Neuronal stem cell (in vitro differentiated cells): ENCODE data around the gene MBIP.

Source experiments
- DNase-seq: peaks from one replicate; pipeline ENCODE4 v3.0.0-alpha.2; 2013; ENCODE audit warnings: low spot score
- H2AFZ ChIP-seq: one replicate; pipeline ENCODE4 v1.6.1; 2013; ENCODE audit warnings: mild to moderate bottlenecking, low read length, inconsistent platforms
- H2AK5ac ChIP-seq: 2 replicates; pipeline ENCODE4 v1.6.1; 2013; ENCODE audit warnings: low read depth, mild to moderate bottlenecking, inconsistent platforms, low read length, moderate library complexity, mixed read lengths
- H2BK120ac ChIP-seq: 2 replicates; pipeline ENCODE4 v1.6.1; 2013; ENCODE audit warnings: low read depth, mild to moderate bottlenecking, inconsistent platforms, low read length, moderate library complexity, mixed read lengths
- H2BK12ac ChIP-seq: one replicate; pipeline ENCODE4 v1.6.1; 2013; ENCODE audit warnings: low read length, inconsistent platforms
- H2BK15ac ChIP-seq: 2 replicates; pipeline ENCODE4 v1.6.1; 2013; ENCODE audit warnings: mild to moderate bottlenecking, low read length, inconsistent platforms, mixed read lengths
- H2BK5ac ChIP-seq: one replicate; pipeline ENCODE4 v1.6.1; 2013; ENCODE audit warnings: inconsistent platforms, mild to moderate bottlenecking, low read length, moderate library complexity
- H3K14ac ChIP-seq: one replicate; pipeline ENCODE4 v1.6.1; 2013; ENCODE audit warnings: low read length, inconsistent platforms
- H3K18ac ChIP-seq: 2 replicates; pipeline ENCODE4 v1.6.1; 2013; ENCODE audit warnings: low read length, inconsistent platforms
- H3K23ac ChIP-seq: 2 replicates; pipeline ENCODE4 v1.6.1; 2013; ENCODE audit warnings: low read depth, mild to moderate bottlenecking, mixed read lengths, low read length, inconsistent platforms; ENCODE audit not compliant: poor library complexity
- H3K27ac ChIP-seq: replicated peaks from 3 replicates; pipeline ENCODE4 v1.5.1; 2013; ENCODE audit warnings: low read length, inconsistent platforms
- H3K27me3 ChIP-seq, 3 experiments: 2 replicates each; pipeline ENCODE4 v1.6.1; 2013; ENCODE audit warnings: low read length in 3 of 3, mild to moderate bottlenecking in 2 of 3, inconsistent platforms in 1 of 3, low read depth in 1 of 3, mixed read lengths in 1 of 3, moderate library complexity in 1 of 3; ENCODE audit not compliant: control insufficient read depth in 3 of 3, insufficient read depth in 3 of 3
- H3K36me3 ChIP-seq, 2 donors: replicated peaks in 1 of 2; 2 replicates each; pipeline ENCODE4 v1.6.1; 2013; ENCODE audit warnings: low read length in 2 of 2; ENCODE audit not compliant: control insufficient read depth in 2 of 2, insufficient read depth in 2 of 2
- H3K4ac ChIP-seq: 2 replicates; pipeline ENCODE4 v1.6.1; 2013; ENCODE audit warnings: inconsistent platforms, mild to moderate bottlenecking, low read length, moderate library complexity
- H3K4me1 ChIP-seq, 2 donors: 1 replicate in 1 of 2; 2 replicates in 1 of 2; pipeline ENCODE4 v1.6.1; 2013; ENCODE audit warnings: low read length in 2 of 2, low read depth in 1 of 2; ENCODE audit not compliant: control insufficient read depth in 2 of 2, insufficient read depth in 1 of 2
- H3K4me2 ChIP-seq: one replicate; pipeline ENCODE4 v1.6.1; 2013; ENCODE audit warnings: mild to moderate bottlenecking, low read length, inconsistent platforms; ENCODE audit not compliant: insufficient read depth, poor library complexity, severe bottlenecking
- H3K4me3 ChIP-seq, 2 donors: 2 replicates each; pipeline ENCODE4 v1.5.1; 2013; ENCODE audit warnings: low read length in 2 of 2, mild to moderate bottlenecking in 2 of 2, inconsistent platforms in 1 of 2, moderate library complexity in 1 of 2
- H3K79me1 ChIP-seq: one replicate; pipeline ENCODE4 v1.6.1; 2013; ENCODE audit warnings: low read depth, mild to moderate bottlenecking, inconsistent platforms, low read length, moderate library complexity
- H3K9ac ChIP-seq: one replicate; pipeline ENCODE4 v1.6.1; 2013; ENCODE audit warnings: mild to moderate bottlenecking, low read depth, low read length, inconsistent platforms; ENCODE audit not compliant: poor library complexity
- H3K9me3 ChIP-seq, 2 donors: replicated peaks in 1 of 2; 2 replicates each; pipeline versions ENCODE3 to v1.6.1; 2013; ENCODE audit warnings: low read length in 2 of 2, mild to moderate bottlenecking in 2 of 2, inconsistent platforms in 1 of 2, low read depth in 1 of 2, mixed read lengths in 1 of 2, moderate library complexity in 1 of 2; ENCODE audit not compliant: control insufficient read depth in 2 of 2, insufficient read depth in 1 of 2
- H4K8ac ChIP-seq: one replicate; pipeline ENCODE4 v1.6.1; 2013; ENCODE audit warnings: low read depth, mild to moderate bottlenecking, inconsistent platforms, low read length, moderate library complexity
- H4K91ac ChIP-seq: one replicate; pipeline ENCODE4 v1.6.1; 2013; ENCODE audit warnings: low read length, low read depth, mild to moderate bottlenecking, inconsistent platforms; ENCODE audit not compliant: poor library complexity
- WGBS, 2 donors: extraction: QIAGEN DNeasy Blood & Tissue Kit; methylation state at CpG; one replicate each; pipeline ENCODE4 v1.1.7; 2013; ENCODE audit warnings: missing lambda C conversion rate in 2 of 2, mixed read lengths in 1 of 2; ENCODE audit not compliant: insufficient read length in 2 of 2, insufficient replicate concordance in 1 of 2; ENCODE audit errors: extremely low coverage in 2 of 2; 5-methylcytosine and 5-hydroxymethylcytosine counted together

The MBIP gene

DNA sequence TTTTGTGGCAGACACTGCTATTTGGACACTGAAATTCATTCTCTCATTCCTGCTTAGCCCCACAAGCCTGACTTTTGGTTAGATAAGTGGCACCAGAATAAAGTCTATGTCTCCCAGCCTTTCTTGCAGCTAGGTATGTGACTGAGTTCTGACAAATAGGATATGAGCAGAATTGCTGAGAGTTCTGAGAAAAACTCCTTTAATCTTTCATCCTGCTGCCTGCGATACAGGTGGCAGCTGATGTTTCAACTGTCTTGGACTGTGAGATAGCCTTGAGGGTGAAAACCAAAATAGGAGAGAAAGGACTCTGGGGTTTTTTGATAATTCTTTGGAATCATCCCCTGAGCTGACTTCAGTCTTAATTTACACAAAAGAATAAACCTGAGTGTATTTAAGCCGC is 55.8 kb downstream of the MBIP start:
- Histone ChIP-seq H2BK120ac (no peak overlapping the region), H3K4me3 (no peak overlapping the region), H3K18ac (no peak overlapping the region), H2AK5ac (no peak overlapping the region), H3K4me1 (peaks cover 6 to 11% of the 10 kb centered on the region in 2 donors), H3K36me3 (no peaks in the 10 kb centered on the region), H3K4ac (no peak overlapping the region), H3K79me1 (no peaks in the 10 kb centered on the region), H2BK12ac (no peak overlapping the region), H2AFZ (no peak overlapping the region), H2BK5ac (no peak overlapping the region), H3K27me3 (peaks cover 0 to 94% (median 0%) of the 10 kb centered on the region in 3 experiments), H3K14ac (no peak overlapping the region), H3K4me2 (no peak overlapping the region), H3K9me3 (no peaks in the 10 kb centered on the region), H3K9ac (no peak overlapping the region), H4K8ac (no peak overlapping the region), H3K23ac (no peak overlapping the region), H3K27ac (no peak overlapping the region), H2BK15ac (no peak overlapping the region), H4K91ac (no peak overlapping the region)
- WGBS, 2 donors: no CpG with 5 or more reads among the region's 2 CpGs
- DNase-seq: no peak

DNA sequence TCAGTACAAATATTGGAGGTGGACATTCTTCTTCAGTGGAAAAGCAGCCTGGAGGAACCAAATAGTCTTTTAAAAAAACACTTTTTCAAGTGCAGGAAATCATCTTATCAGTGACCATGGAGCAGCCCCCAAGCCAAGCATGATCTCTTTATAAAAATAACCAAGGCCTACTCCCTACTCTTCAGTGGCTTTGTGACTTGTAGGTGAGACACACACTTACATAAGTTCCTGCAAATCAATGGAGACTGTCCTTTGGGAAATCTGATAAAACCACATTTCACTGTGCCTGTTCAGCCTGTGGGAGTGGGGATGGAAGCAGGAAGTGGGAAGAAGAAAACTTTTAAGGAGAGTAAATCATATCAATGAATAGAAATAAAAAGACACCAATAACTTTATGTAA is 56.3 kb downstream of the MBIP start:
- Histone ChIP-seq H3K4me3 (no peak overlapping the region), H3K14ac (no peak overlapping the region), H2AK5ac (no peak overlapping the region), H3K4ac (no peak overlapping the region), H3K18ac (no peak overlapping the region), H3K27me3 (peaks cover 0 to 94% (median 0%) of the 10 kb centered on the region in 3 experiments), H3K27ac (no peak overlapping the region), H2BK120ac (no peak overlapping the region), H2BK5ac (no peak overlapping the region), H3K4me2 (no peak overlapping the region), H3K79me1 (no peaks in the 10 kb centered on the region), H3K9ac (no peak overlapping the region), H3K9me3 (no peaks in the 10 kb centered on the region), H4K91ac (no peak overlapping the region), H3K23ac (no peak overlapping the region), H2AFZ (no peak overlapping the region), H3K36me3 (no peaks in the 10 kb centered on the region), H3K4me1 (peaks cover 4 to 9% of the 10 kb centered on the region in 2 donors), H2BK15ac (no peak overlapping the region), H4K8ac (no peak overlapping the region), H2BK12ac (no peak overlapping the region)
- no peak for DNase-seq

DNA sequence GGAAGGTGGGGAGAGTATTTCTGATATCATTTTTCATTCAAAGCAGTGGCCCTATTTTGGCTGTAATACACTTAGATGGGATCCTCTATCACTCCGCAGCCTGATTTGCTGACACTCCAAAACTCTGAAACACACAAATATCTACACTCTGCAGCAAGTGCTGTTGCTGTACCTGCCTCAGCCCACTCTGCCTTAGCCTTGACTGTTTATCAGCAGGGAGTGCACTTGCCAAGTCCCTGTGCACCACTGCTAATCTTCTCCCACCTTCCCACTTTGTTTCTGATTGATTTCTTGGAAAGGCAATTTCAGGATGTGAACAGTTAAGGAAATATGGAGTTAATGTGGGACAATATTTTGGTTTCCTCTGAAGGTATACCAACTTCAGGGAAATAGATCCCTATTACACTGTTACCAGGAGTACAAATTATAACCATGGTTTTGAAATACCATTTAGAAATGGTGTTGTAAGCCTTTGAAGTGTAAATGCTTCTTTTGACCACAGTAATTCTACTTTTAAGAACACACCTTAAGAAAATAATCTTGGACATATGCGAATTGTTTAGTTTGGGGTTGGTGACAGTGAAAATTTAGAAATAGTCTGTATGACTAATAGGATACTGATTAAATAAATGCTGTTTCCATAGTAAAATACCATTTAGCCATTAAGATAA is 59.3 kb downstream of the MBIP start:
- H2BK15ac ChIP-seq: no peak overlapping the region
- H3K18ac ChIP-seq: no peak overlapping the region
- H3K4me1 ChIP-seq: peaks cover 0 to 2% of the 10 kb centered on the region in 2 donors
- no CpG with 5 or more reads among the region's 2 CpGs for WGBS, 2 donors
- H3K9ac ChIP-seq: no peak overlapping the region
- H3K4ac ChIP-seq: no peak overlapping the region
- no peak overlapping the region for H3K23ac ChIP-seq
- H3K27me3 ChIP-seq: peaks cover 0 to 92% (median 0%) of the 10 kb centered on the region in 3 experiments
- H3K36me3 ChIP-seq: no peaks in the 10 kb centered on the region
- no peaks in the 10 kb centered on the region for H3K79me1 ChIP-seq
- no peaks in the 10 kb centered on the region for H3K9me3 ChIP-seq
- H4K8ac ChIP-seq: no peak overlapping the region
- H3K4me3 ChIP-seq: no peak overlapping the region
- no peak overlapping the region for H2AFZ ChIP-seq
- H2BK120ac ChIP-seq: no peak overlapping the region
- H2BK5ac ChIP-seq: no peak overlapping the region
- H3K14ac ChIP-seq: no peak overlapping the region
- no peak overlapping the region for H3K27ac ChIP-seq
- H2AK5ac ChIP-seq: no peak overlapping the region
- DNase-seq: no peak
- no peak overlapping the region for H2BK12ac ChIP-seq
- H3K4me2 ChIP-seq: no peak overlapping the region
- H4K91ac ChIP-seq: no peak overlapping the region

DNA sequence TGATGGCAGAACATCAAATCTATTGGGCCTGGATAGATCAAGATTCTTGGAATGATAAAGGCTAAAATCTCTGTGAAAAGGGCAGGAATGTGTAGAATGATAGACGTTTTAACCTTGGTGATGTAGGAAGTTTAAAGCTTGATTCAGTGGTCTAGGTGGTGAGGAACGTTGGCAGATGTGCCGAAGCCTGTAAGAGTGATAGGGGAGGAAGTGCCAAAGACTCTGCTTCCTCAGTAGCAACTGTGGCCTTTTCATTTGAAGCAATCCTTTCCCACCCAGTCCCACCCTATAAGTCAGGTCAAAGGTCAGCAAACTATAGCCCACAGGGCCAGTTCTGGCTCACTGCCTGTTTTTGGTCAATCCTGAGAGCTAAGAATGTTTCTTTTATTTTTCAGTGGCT is 62.2 kb downstream of the MBIP start:
- H4K91ac ChIP-seq: no peak overlapping the region
- no peaks in the 10 kb centered on the region for H3K79me1 ChIP-seq
- no peak overlapping the region for H3K9ac ChIP-seq
- no peak overlapping the region for H2AFZ ChIP-seq
- no peak overlapping the region for H3K14ac ChIP-seq
- WGBS, 2 donors: no CpG with 5 or more reads among the region's 3 CpGs
- no peak overlapping the region for H4K8ac ChIP-seq
- peaks cover 0 to 87% (median 0%) of the 10 kb centered on the region in 3 experiments for H3K27me3 ChIP-seq
- H3K18ac ChIP-seq: no peak overlapping the region
- H3K9me3 ChIP-seq: no peaks in the 10 kb centered on the region
- H2BK12ac ChIP-seq: no peak overlapping the region
- no peak overlapping the region for H2BK15ac ChIP-seq
- H3K4me1 ChIP-seq: peaks cover 0 to 2% of the 10 kb centered on the region in 2 donors
- H2BK120ac ChIP-seq: no peak overlapping the region
- no peak overlapping the region for H3K4me3 ChIP-seq
- DNase-seq: no peak
- H2BK5ac ChIP-seq: no peak overlapping the region
- no peak overlapping the region for H2AK5ac ChIP-seq
- H3K4ac ChIP-seq: no peak overlapping the region
- no peaks in the 10 kb centered on the region for H3K36me3 ChIP-seq
- no peak overlapping the region for H3K4me2 ChIP-seq
- H3K27ac ChIP-seq: no peak overlapping the region
- H3K23ac ChIP-seq: no peak overlapping the region
